SK-N-SH (cell line): Measurements from ENCODE around the gene HIGD2B. TPM values are rescaled to one million over a fixed set of nuclear protein-coding genes. Genes with fewer than 3 reads are reported as not detected.
"Not testable (repeated sequence)": the region's sequence is repeated elsewhere in the genome, so short reads cannot be mapped to it uniquely, and the experiment has no call there.

ENCODE experiments used
- CTCF ChIA-PET: fragments of 300-600, 350-600 bp; formaldehyde crosslinking; extraction: SDS; loops from one replicate; lab custom pipeline; 2021; lab: Yijun Ruan, JAX
- POLR2A ChIA-PET: fragments of 350-600 bp; sonication (Branson Sonifier 250); formaldehyde crosslinking; extraction: SDS; loops from one replicate; lab custom pipeline; 2020; ENCODE audit warnings: antibody characterized with exemption, inconsistent platforms; lab: Yijun Ruan, JAX
- DNase-seq: peaks from one replicate; pipeline ENCODE4 v3.0.0; 2012
- H2AFZ ChIP-seq: fragments of 200-600 bp; sonication (generic); 2 replicates; pipeline ENCODE4 v1.8.1; 2016; ENCODE audit warnings: antibody characterized with exemption, mild to moderate bottlenecking, low read depth
- H3F3A ChIP-seq: fragments of 200-600 bp; sonication (generic); replicated peaks from 2 replicates; pipeline ENCODE3; 2016; ENCODE audit warnings: antibody characterized with exemption, mild to moderate bottlenecking; ENCODE audit not compliant: insufficient read depth
- H3K27ac ChIP-seq, 2 experiments: fragments of 200-500 bp in 1 of 2; fragments of 200-600 bp in 1 of 2; sonication (Bioruptor generic) in 1 of 2; sonication (generic), shearing (Covaris generic) in 1 of 2; 2 replicates each; pipeline versions ENCODE4 v1.5.1 to v1.6.1; 2014 to 2016; ENCODE audit warnings: low read depth in 2 of 2, inconsistent platforms in 1 of 2, low read length in 1 of 2, mild to moderate bottlenecking in 1 of 2, mixed read lengths in 1 of 2
- H3K27me3 ChIP-seq: fragments of 200-600 bp; sonication (generic), shearing (Covaris generic); 2 replicates; pipeline ENCODE4 v1.6.1; 2016; ENCODE audit warnings: mixed run types; ENCODE audit not compliant: insufficient read depth
- H3K36me3 ChIP-seq, 2 experiments: fragments of 200-500 bp in 1 of 2; fragments of 200-600 bp in 1 of 2; sonication (Bioruptor generic) in 1 of 2; sonication (generic) in 1 of 2; replicated peaks in 1 of 2; 2 replicates each; pipeline versions ENCODE3 to v1.5.1; 2014 to 2016; ENCODE audit warnings: low read length in 1 of 2, mild to moderate bottlenecking in 1 of 2; ENCODE audit not compliant: insufficient read depth in 2 of 2, control insufficient read depth in 1 of 2
- H3K4me1 ChIP-seq, 2 experiments: fragments of 200-500 bp in 1 of 2; fragments of 200-600 bp in 1 of 2; sonication (Bioruptor generic) in 1 of 2; sonication (generic), shearing (Covaris generic) in 1 of 2; 2 replicates each; pipeline versions ENCODE4 v1.5.1 to v1.6.1; 2014 to 2016; ENCODE audit warnings: low read depth in 1 of 2, low read length in 1 of 2, mixed run types in 1 of 2; ENCODE audit not compliant: insufficient read depth in 2 of 2, control insufficient read depth in 1 of 2
- H3K4me2 ChIP-seq: fragments of 200-600 bp; sonication (generic), shearing (Covaris generic); 2 replicates; pipeline ENCODE4 v1.6.1; 2017; ENCODE audit warnings: mixed run types
- H3K4me3 ChIP-seq, 2 experiments: fragments of 200-500 bp in 1 of 2; fragments of 200-600 bp in 1 of 2; sonication (Bioruptor generic) in 1 of 2; sonication (generic), shearing (Covaris generic) in 1 of 2; 2 replicates each; pipeline versions ENCODE4 v1.5.1 to v1.8.1; 2014 to 2016; ENCODE audit warnings: low read depth in 2 of 2, inconsistent platforms in 1 of 2, low read length in 1 of 2, mild to moderate bottlenecking in 1 of 2, mixed read lengths in 1 of 2, moderate library complexity in 1 of 2
- H3K79me2 ChIP-seq: fragments of 200-600 bp; sonication (generic); 2 replicates; pipeline ENCODE4 v1.8.1; 2017; ENCODE audit warnings: mild to moderate bottlenecking; ENCODE audit not compliant: insufficient read depth
- H3K9ac ChIP-seq: fragments of 200-600 bp; sonication (generic); 2 replicates; pipeline ENCODE4 v1.6.1; 2017; ENCODE audit warnings: mixed run types
- H3K9me2 ChIP-seq: fragments of 200-600 bp; sonication (generic); 2 replicates; pipeline ENCODE4 v1.6.1; 2017; ENCODE audit warnings: mixed run types
- H3K9me3 ChIP-seq: fragments of 200-600 bp; sonication (generic); 2 replicates; pipeline ENCODE4 v1.6.1; 2017; ENCODE audit warnings: mixed run types, mild to moderate bottlenecking, moderate library complexity
- H4K20me1 ChIP-seq: fragments of 200-600 bp; sonication (generic); 2 replicates; pipeline ENCODE4 v1.6.1; 2017; ENCODE audit warnings: mild to moderate bottlenecking, mixed run types; ENCODE audit not compliant: insufficient read depth
- CTCF ChIP-seq: fragments of 200-600 bp; sonication (generic); IDR thresholded peaks from 2 replicates; pipeline ENCODE4 v1.6.1; 2017; ENCODE audit warnings: antibody characterized with exemption, mild to moderate bottlenecking, moderate library complexity
- WGBS: methylation state at CpG from one replicate; pipeline ENCODE4 v1.1.6; 2017; ENCODE audit warnings: low lambda C conversion rate; 5-methylcytosine and 5-hydroxymethylcytosine counted together
- polyA plus RNA-seq, 3 experiments: library from polyadenylated mRNA; depleted of rRNA; stranded (reverse); fragments of >200 nt; gene quantifications; 2 replicates each; pipeline ENCODE4 v1.2.3, GENCODE V29; 2012
- small RNA-seq, 7 experiments: library from RNA; depleted of rRNA; stranded (forward); fragments of <200 nt; gene quantifications; one replicate each; pipeline ENCODE3, GENCODE V24; 2012

Gene HIGD2B
- polyA plus RNA-seq, 1 of the 3 experiments (the other 2 are of a cell fraction) = not detected

- H3K9me3 ChIP-seq, DNase-seq, H3F3A ChIP-seq, H2AFZ ChIP-seq, CTCF ChIA-PET, H3K4me2 ChIP-seq, H3K27ac ChIP-seq, H3K27me3 ChIP-seq, H3K9me2 ChIP-seq, H3K36me3 ChIP-seq, POLR2A ChIA-PET, H3K79me2 ChIP-seq, H3K4me1 ChIP-seq, H3K4me3 ChIP-seq, H4K20me1 ChIP-seq, H3K9ac ChIP-seq: not testable (repeated sequence)
- 83% methylated on average over 8 of the region's 11 CpGs for WGBS
- TF ChIP-seq CTCF = peak; percentile 35; the same call in 1 of the 2 replicates
Measured at GRCh38 chr15:72628249-72629067, 57.5 kb downstream of the HIGD2B start.

GRCh38 chr15:72626153-72626552 is 59.8 kb downstream of the HIGD2B start:
- H3K4me3 ChIP-seq, POLR2A ChIA-PET, H3K9ac ChIP-seq, H2AFZ ChIP-seq, H3F3A ChIP-seq, H3K27ac ChIP-seq, DNase-seq, H3K9me3 ChIP-seq, H3K79me2 ChIP-seq, H4K20me1 ChIP-seq, H3K4me1 ChIP-seq, H3K27me3 ChIP-seq, H3K9me2 ChIP-seq, H3K36me3 ChIP-seq, H3K4me2 ChIP-seq: not testable (repeated sequence)
- whole genome bisulfite sequencing = 70% methylated on average over 3 of the region's 3 CpGs
- CTCF ChIA-PET = interaction anchor here (1.1 to 2.0 kb wide), 2 partner anchors 26 to 45 kb away, joined by 3 to 5 read pairs; no protein-coding TSS in a partner anchor

Small RNAs within 50 kb of the gene (small RNA-seq; reads per million reads assigned to genes)
- 0 reads per million in 7 experiments for gene RN7SL853P

Other genes with a start within 250 kb of the HIGD2B start
- gene ARIH1, start 211.9 kb downstream of the HIGD2B start, polyA plus RNA-seq (2012; rRNA removed) = 36.4 and 48.3 TPM in 2 replicates
- 0.03 TPM in 1 of 2 replicates, not detected in the other for gene GOLGA6B, start 31.5 kb downstream of the HIGD2B start, polyA plus RNA-seq (2012; rRNA removed)
- 18.5 and 27.8 TPM in 2 replicates for gene BBS4, start within 50 bp of the HIGD2B start, polyA plus RNA-seq (2012; rRNA removed)
- 57.3 and 70.7 TPM in 2 replicates for gene ADPGK, start 97.6 kb upstream of the HIGD2B start, polyA plus RNA-seq (2012; rRNA removed)